ENCODE data around the gene ZBTB8B. TPM values are rescaled to one million over a fixed set of nuclear protein-coding genes. Genes with fewer than 3 reads are reported as not detected.

ZBTB8B gene
- polyA plus RNA-seq, 3 donors, result 0.89 to 1.1 (median 1.00) TPM

DNA sequence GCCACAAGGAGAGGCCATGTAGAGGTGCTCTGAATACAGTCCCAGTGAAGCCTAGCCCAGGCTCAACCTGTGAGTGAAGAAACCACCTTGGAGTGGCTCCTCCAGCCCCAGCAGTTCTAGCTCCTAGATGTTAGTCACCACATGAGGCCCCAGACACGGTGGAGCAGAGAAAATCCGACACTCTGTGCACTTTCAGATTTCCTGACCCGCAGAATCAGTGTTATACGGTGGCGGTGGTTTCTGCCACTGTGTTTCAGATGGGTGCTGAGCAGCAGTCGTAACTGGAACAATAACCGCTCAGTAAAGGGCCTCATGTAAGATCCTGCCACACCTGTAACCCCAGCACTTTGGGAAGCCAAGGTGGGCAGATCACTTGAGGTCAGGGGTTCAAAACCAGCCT, 38.3 kb downstream of the ZBTB8B start:
- no peak for DNase-seq (ENCODE audit: low read depth in 3 of 3, low spot score in 2 of 3)

DNA sequence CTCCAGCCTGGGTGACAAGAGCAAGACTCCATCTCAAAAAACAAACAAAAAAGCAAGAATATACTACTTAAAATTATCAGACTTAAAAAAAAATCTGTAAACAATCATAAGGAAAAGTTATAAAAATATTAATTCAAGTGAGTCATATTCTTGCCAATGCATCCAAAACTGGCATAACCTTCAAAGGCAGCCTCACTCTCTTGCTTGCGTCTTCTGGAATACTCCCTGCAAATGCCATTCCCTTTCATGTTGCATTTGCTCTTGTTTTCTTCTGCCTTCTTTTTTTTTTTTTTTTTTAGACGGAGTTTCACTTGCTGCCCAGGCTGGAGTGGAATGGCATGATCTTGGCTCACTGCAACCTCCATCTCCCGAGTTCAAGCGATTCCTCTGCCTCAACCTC, 42.1 kb downstream of the ZBTB8B start:
- DNase-seq (ENCODE audit: low read depth in 3 of 3, low spot score in 2 of 3), result no peak

GRCh38 chr1:32508761-32509160, 43.9 kb downstream of the ZBTB8B start:
- DNase-seq (ENCODE audit: low read depth in 3 of 3, low spot score in 2 of 3), result no peak

- no peak for DNase-seq (ENCODE audit: low read depth in 3 of 3, low spot score in 2 of 3)
Measured at GRCh38 chr1:32509939-32510338, 45.1 kb downstream of the ZBTB8B start.

Other genes starting within 250 kb of the ZBTB8B start
- gene TMEM234, start 242.7 kb upstream of the ZBTB8B start, polyA plus RNA-seq (ENCODE audit: insufficient read length in 3 of 3), result 10 to 100 TPM; 21.1 to 27.3 (median 23.6) TPM
- gene EIF3I, start 242.7 kb upstream of the ZBTB8B start, polyA plus RNA-seq (ENCODE audit: insufficient read length in 3 of 3), result 100 to 1,000 TPM; 177 to 208 (median 192) TPM
- gene FAM167B, start 217.8 kb upstream of the ZBTB8B start, polyA plus RNA-seq (ENCODE audit: insufficient read length in 3 of 3), result 1 to 10 TPM; 7.1 to 10.0 (median 8.7) TPM
- gene LCK, start 213.8 kb upstream of the ZBTB8B start, polyA plus RNA-seq (ENCODE audit: insufficient read length in 3 of 3), result 1 to 10 TPM; 4.5 to 6.3 (median 5.2) TPM
- 100 to 1,000 TPM; 173 to 203 (median 193) TPM for gene HDAC1, start 173.0 kb upstream of the ZBTB8B start, polyA plus RNA-seq (ENCODE audit: insufficient read length in 3 of 3)
- 100 to 1,000 TPM; 391 to 445 (median 436) TPM for gene MARCKSL1, start 128.8 kb upstream of the ZBTB8B start, polyA plus RNA-seq (ENCODE audit: insufficient read length in 3 of 3)
- gene FAM229A, start 102.6 kb upstream of the ZBTB8B start, polyA plus RNA-seq (ENCODE audit: insufficient read length in 3 of 3), result 1 to 10 TPM; 3.0 to 4.3 (median 4.1) TPM
- 1 to 10 TPM; 1.2 to 2.1 (median 1.3) TPM for gene TSSK3, start 102.5 kb upstream of the ZBTB8B start, polyA plus RNA-seq (ENCODE audit: insufficient read length in 3 of 3)
- 10 to 100 TPM; 58.8 to 60.3 (median 59.5) TPM for gene BSDC1, start 70.6 kb upstream of the ZBTB8B start, polyA plus RNA-seq (ENCODE audit: insufficient read length in 3 of 3)
- gene ZBTB8A, start 74.4 kb downstream of the ZBTB8B start, polyA plus RNA-seq (ENCODE audit: insufficient read length in 3 of 3), result 10 to 100 TPM; 17.7 to 18.1 (median 18.0) TPM
- 10 to 100 TPM; 38.7 to 48.6 (median 48.0) TPM for gene ZBTB8OS, start 185.5 kb downstream of the ZBTB8B start, polyA plus RNA-seq (ENCODE audit: insufficient read length in 3 of 3)
- 100 to 1,000 TPM; 356 to 360 (median 357) TPM for gene RBBP4, start 186.1 kb downstream of the ZBTB8B start, polyA plus RNA-seq (ENCODE audit: insufficient read length in 3 of 3)
- gene SYNC, start 237.7 kb downstream of the ZBTB8B start, polyA plus RNA-seq (ENCODE audit: insufficient read length in 3 of 3), result 1 to 10 TPM in 2 of 3 donors, under 1 TPM in 1; 0.97 to 1.9 (median 1.3) TPM